ENCODE measurements around the gene HIRIP3.

HIRIP3 gene

DNA sequence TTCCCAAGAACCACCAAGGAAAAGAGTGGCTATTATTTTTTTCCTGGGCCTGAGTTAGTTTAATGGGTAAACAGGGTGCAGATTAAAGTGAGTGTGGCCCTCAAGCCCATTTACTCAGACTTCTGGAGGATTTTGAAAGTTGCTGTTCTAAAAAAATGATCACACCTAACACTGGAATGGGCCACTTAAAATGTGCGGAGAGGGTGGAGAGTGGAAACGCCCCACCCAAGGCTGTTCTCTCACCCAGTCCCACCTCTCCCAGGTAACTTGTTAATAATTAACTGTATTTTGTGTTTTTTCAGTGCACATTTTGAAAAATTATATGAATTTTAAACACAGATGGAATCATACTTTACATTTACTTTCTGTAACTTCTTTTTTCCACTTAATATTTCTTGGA lies 5.4 kb downstream of the HIRIP3 start:
- Histone ChIP-seq H3K9me3 (ENCODE audit: control insufficient read depth, low read length) (no peaks in the 10 kb centered on the region), H3K27ac (ENCODE audit: insufficient read depth, low read length, poor library complexity, severe bottlenecking) (no peak overlapping the region), H3K4me1 (ENCODE audit: control insufficient read depth, insufficient read depth, low read length, poor library complexity, severe bottlenecking) (peaks cover 7% of the 10 kb centered on the region), H3K36me3 (ENCODE audit: control insufficient read depth, insufficient read depth, low read length) (peaks cover 75% of the 10 kb centered on the region), H3K4me3 (ENCODE audit: insufficient read depth, low read depth, low read length, poor library complexity, severe bottlenecking) (no peak overlapping the region), H3K27me3 (replicated peaks; ENCODE audit: control insufficient read depth, insufficient read depth, low read length, poor library complexity, severe bottlenecking) (no peaks in the 10 kb centered on the region)
- DNase-seq = no peak

DNA sequence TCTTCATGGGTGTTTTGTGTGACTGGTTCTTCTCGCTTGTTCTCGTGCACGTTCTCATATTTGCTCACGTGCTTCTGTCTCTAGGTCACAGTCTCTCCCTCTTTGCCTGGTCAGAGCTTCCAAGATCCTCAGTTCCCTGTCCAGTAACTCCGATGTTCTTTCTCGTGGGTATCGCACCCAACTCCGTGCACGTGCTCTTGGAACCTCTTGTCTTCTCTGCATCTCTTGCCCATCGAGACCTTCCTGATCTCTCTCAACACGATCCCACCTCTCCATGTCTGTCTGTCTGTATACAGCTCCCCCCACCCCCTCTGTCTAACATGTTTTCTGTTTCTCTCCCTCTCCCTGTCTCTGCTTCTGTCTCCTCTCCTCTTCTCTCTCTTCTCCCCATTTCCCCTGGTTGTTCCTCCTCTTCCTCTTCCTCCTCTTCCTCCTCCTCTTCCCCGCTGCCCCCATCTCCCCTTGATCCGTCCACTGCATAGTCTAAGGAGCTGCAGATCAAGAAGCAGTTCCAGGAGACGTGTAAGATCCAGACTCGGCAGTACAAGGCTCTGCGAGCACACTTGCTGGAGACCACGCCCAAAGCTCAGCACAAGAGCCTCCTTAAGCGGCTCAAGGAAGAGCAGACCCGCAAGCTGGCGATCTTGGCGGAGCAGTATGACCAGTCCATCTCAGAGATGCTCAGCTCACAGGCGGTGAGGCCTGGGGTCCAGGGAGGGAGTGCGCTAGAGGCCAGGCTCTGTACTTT lies 6.1 kb downstream of the HIRIP3 start:
- Histone ChIP-seq H3K27me3 (replicated peaks; ENCODE audit: control insufficient read depth, insufficient read depth, low read length, poor library complexity, severe bottlenecking) (no peaks in the 10 kb centered on the region), H3K27ac (ENCODE audit: insufficient read depth, low read length, poor library complexity, severe bottlenecking) (no peak overlapping the region), H3K4me1 (ENCODE audit: control insufficient read depth, insufficient read depth, low read length, poor library complexity, severe bottlenecking) (no peaks in the 10 kb centered on the region), H3K36me3 (ENCODE audit: control insufficient read depth, insufficient read depth, low read length) (peaks cover 83% of the 10 kb centered on the region), H3K4me3 (ENCODE audit: insufficient read depth, low read depth, low read length, poor library complexity, severe bottlenecking) (no peak overlapping the region), H3K9me3 (ENCODE audit: control insufficient read depth, low read length) (no peaks in the 10 kb centered on the region)
- no peak for DNase-seq

DNA sequence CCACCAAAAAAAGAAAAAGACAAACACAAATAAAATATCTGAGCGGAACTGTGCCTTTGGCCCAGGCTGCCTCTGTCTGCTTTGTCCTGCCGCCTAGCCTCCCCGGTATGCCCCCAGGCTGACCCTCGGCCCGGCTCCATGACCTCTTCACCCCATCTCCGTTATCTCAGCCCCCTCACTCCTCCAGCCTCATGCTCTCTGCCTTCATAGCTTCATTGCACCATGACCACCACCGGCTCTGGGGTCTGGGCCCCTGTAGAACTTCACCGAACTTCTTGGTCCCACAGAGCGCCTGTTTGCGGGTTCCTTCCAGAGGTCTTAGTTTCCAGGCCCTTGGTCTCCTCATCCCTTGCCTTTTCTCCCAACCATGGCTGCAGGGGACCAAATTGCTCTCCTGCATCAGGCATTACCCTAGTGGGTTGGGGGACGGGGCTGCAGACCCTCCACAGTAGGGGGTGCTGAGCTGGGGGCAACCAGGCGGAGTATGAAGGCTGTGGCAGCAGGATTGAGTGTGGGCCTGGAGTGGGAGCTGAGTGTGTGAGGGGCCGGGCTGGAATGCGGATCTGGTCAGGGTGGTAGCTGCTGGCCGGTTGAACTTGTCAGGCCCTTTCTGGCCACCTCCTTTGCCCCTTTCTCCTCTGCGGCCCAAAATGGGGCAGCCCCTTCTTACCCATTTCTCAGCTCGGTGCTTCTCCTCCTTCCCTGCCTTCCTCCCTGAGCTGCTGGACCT lies 6.9 kb downstream of the HIRIP3 start:
- no peak for DNase-seq
- Histone ChIP-seq H3K4me3 (ENCODE audit: insufficient read depth, low read depth, low read length, poor library complexity, severe bottlenecking) (no peak overlapping the region), H3K27ac (ENCODE audit: insufficient read depth, low read length, poor library complexity, severe bottlenecking) (no peak overlapping the region), H3K27me3 (replicated peaks; ENCODE audit: control insufficient read depth, insufficient read depth, low read length, poor library complexity, severe bottlenecking) (no peaks in the 10 kb centered on the region), H3K36me3 (ENCODE audit: control insufficient read depth, insufficient read depth, low read length) (peaks cover 90% of the 10 kb centered on the region), H3K4me1 (ENCODE audit: control insufficient read depth, insufficient read depth, low read length, poor library complexity, severe bottlenecking) (no peaks in the 10 kb centered on the region), H3K9me3 (ENCODE audit: control insufficient read depth, low read length) (no peaks in the 10 kb centered on the region)

DNA sequence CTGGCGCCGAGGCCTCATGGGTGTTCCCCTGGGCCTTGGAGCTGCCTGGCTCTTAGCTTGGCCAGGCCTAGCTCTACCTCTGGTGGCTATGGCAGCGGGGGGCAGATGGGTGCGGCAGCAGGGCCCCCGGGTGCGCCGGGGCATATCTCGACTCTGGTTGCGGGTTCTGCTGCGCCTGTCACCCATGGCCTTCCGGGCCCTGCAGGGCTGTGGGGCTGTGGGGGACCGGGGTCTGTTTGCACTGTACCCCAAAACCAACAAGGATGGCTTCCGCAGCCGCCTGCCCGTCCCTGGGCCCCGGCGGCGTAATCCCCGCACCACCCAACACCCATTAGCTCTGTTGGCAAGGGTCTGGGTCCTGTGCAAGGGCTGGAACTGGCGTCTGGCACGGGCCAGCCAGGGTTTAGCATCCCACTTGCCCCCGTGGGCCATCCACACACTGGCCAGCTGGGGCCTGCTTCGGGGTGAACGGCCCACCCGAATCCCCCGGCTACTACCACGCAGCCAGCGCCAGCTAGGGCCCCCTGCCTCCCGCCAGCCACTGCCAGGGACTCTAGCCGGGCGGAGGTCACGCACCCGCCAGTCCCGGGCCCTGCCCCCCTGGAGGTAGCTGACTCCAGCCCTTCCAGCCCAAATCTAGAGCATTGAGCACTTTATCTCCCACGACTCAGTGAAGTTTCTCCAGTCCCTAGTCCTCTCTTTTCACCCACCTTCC lies 7.9 kb downstream of the HIRIP3 start:
- DNase-seq = no peak
- Histone ChIP-seq H3K4me3 (ENCODE audit: insufficient read depth, low read depth, low read length, poor library complexity, severe bottlenecking) (no peak overlapping the region), H3K27ac (ENCODE audit: insufficient read depth, low read length, poor library complexity, severe bottlenecking) (no peak overlapping the region), H3K9me3 (ENCODE audit: control insufficient read depth, low read length) (no peaks in the 10 kb centered on the region), H3K36me3 (ENCODE audit: control insufficient read depth, insufficient read depth, low read length) (peaks cover 91% of the 10 kb centered on the region), H3K4me1 (ENCODE audit: control insufficient read depth, insufficient read depth, low read length, poor library complexity, severe bottlenecking) (no peaks in the 10 kb centered on the region), H3K27me3 (replicated peaks; ENCODE audit: control insufficient read depth, insufficient read depth, low read length, poor library complexity, severe bottlenecking) (no peaks in the 10 kb centered on the region)

DNA sequence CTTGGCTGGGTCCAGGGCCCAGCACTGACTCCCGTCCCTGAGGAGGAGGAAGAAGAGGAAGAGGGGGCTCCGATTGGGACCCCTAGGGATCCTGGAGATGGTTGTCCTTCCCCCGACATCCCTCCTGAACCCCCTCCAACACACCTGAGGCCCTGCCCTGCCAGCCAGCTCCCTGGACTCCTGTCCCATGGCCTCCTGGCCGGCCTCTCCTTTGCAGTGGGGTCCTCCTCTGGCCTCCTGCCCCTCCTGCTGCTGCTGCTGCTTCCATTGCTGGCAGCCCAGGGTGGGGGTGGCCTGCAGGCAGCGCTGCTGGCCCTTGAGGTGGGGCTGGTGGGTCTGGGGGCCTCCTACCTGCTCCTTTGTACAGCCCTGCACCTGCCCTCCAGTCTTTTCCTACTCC lies 8.5 kb downstream of the HIRIP3 start:
- Histone ChIP-seq H3K27me3 (replicated peaks; ENCODE audit: control insufficient read depth, insufficient read depth, low read length, poor library complexity, severe bottlenecking) (no peaks in the 10 kb centered on the region), H3K27ac (ENCODE audit: insufficient read depth, low read length, poor library complexity, severe bottlenecking) (no peak overlapping the region), H3K4me1 (ENCODE audit: control insufficient read depth, insufficient read depth, low read length, poor library complexity, severe bottlenecking) (no peaks in the 10 kb centered on the region), H3K9me3 (ENCODE audit: control insufficient read depth, low read length) (no peaks in the 10 kb centered on the region), H3K4me3 (ENCODE audit: insufficient read depth, low read depth, low read length, poor library complexity, severe bottlenecking) (no peak overlapping the region), H3K36me3 (ENCODE audit: control insufficient read depth, insufficient read depth, low read length) (peaks cover 91% of the 10 kb centered on the region)
- DNase-seq = no peak

DNA sequence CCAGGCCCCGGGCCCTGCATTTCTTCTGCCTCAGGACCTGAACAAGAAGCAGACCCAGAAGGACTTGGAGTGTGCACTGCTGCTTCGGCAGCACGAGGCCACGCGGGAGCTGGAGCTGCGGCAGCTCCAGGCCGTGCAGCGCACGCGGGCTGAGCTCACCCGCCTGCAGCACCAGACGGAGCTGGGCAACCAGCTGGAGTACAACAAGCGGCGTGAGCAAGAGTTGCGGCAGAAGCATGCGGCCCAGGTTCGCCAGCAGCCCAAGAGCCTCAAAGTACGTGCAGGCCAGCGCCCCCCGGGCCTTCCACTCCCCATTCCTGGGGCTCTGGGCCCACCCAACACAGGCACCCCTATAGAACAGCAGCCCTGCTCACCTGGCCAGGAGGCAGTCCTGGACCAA lies 9.2 kb downstream of the HIRIP3 start:
- Histone ChIP-seq H3K36me3 (ENCODE audit: control insufficient read depth, insufficient read depth, low read length) (peaks cover 93% of the 10 kb centered on the region), H3K4me1 (ENCODE audit: control insufficient read depth, insufficient read depth, low read length, poor library complexity, severe bottlenecking) (no peaks in the 10 kb centered on the region), H3K27ac (ENCODE audit: insufficient read depth, low read length, poor library complexity, severe bottlenecking) (no peak overlapping the region), H3K9me3 (ENCODE audit: control insufficient read depth, low read length) (no peaks in the 10 kb centered on the region), H3K27me3 (replicated peaks; ENCODE audit: control insufficient read depth, insufficient read depth, low read length, poor library complexity, severe bottlenecking) (no peaks in the 10 kb centered on the region), H3K4me3 (ENCODE audit: insufficient read depth, low read depth, low read length, poor library complexity, severe bottlenecking) (no peak overlapping the region)
- no peak for DNase-seq

DNA sequence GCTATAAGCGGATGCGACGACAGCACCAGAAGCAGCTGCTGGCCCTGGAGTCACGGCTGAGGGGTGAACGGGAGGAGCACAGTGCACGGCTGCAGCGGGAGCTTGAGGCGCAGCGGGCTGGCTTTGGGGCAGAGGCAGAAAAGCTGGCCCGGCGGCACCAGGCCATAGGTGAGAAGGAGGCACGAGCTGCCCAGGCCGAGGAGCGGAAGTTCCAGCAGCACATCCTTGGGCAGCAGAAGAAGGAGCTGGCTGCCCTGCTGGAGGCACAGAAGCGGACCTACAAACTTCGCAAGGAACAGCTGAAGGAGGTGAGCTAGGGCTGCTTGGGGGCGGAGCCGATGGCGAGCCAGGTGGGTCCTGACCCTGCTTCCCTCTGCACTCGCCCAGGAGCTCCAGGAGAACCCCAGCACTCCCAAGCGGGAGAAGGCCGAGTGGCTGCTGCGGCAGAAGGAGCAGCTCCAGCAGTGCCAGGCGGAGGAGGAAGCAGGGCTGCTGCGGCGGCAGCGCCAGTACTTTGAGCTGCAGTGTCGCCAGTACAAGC lies 10.1 kb downstream of the HIRIP3 start:
- DNase-seq = no peak
- Histone ChIP-seq H3K4me1 (ENCODE audit: control insufficient read depth, insufficient read depth, low read length, poor library complexity, severe bottlenecking) (no peaks in the 10 kb centered on the region), H3K9me3 (ENCODE audit: control insufficient read depth, low read length) (no peaks in the 10 kb centered on the region), H3K27me3 (replicated peaks; ENCODE audit: control insufficient read depth, insufficient read depth, low read length, poor library complexity, severe bottlenecking) (no peaks in the 10 kb centered on the region), H3K27ac (ENCODE audit: insufficient read depth, low read length, poor library complexity, severe bottlenecking) (no peak overlapping the region), H3K36me3 (ENCODE audit: control insufficient read depth, insufficient read depth, low read length) (peaks cover 95% of the 10 kb centered on the region), H3K4me3 (ENCODE audit: insufficient read depth, low read depth, low read length, poor library complexity, severe bottlenecking) (no peak overlapping the region)

DNA sequence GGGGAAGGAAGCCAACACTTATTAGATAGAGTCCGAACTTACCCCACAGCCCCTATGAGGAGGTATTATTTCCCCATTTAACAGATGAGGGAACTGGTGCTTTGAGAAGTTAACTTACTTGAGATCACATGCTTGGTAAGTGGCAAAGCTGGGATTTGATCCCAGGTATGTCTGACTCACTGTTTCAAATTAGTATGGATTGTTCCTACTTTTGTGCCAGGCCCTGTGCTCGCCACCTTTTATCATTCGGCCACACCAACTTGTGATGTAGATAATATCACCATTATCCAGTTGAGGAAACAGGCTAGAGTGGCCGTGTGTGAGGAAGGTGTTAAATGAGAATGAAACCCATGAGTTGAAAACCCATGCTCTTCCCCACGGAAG lies 10.7 kb downstream of the HIRIP3 start:
- Histone ChIP-seq H3K4me3 (ENCODE audit: insufficient read depth, low read depth, low read length, poor library complexity, severe bottlenecking) (no peak overlapping the region), H3K27ac (ENCODE audit: insufficient read depth, low read length, poor library complexity, severe bottlenecking) (no peak overlapping the region), H3K27me3 (replicated peaks; ENCODE audit: control insufficient read depth, insufficient read depth, low read length, poor library complexity, severe bottlenecking) (no peaks in the 10 kb centered on the region), H3K36me3 (ENCODE audit: control insufficient read depth, insufficient read depth, low read length) (peaks cover 97% of the 10 kb centered on the region), H3K4me1 (ENCODE audit: control insufficient read depth, insufficient read depth, low read length, poor library complexity, severe bottlenecking) (no peaks in the 10 kb centered on the region), H3K9me3 (ENCODE audit: control insufficient read depth, low read length) (no peaks in the 10 kb centered on the region)
- DNase-seq = no peak

DNA sequence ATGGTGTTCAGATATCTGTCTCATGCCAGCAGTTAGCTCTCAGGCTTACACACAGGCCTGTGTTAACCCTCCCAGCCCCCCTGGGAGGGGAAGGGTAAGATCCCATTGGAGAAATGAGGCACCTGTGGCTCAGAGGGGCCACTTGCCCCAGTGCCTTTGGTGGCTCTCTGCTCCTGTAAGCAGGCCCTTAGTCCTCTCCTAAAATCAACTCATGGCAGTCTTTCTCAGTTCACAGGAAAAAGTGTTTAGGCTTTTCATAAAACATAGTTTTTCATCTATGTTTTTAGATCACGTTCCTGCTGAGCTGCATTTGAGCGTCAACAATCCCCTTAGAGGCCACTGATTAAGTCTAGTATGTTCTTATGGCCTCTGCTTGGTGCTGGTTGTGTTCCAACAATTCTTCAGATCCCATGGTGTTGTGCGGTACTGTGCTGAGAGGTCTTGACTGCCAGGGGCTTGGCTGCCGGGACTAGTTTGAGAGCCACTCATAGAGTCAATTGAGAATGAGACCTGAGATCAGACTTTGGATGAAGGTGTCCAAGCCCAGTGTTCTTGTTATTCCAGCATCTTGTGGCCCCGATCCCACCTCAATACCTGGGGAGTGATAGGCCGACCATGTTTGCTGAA lies 11.2 kb downstream of the HIRIP3 start:
- Histone ChIP-seq H3K36me3 (ENCODE audit: control insufficient read depth, insufficient read depth, low read length) (peaks cover 97% of the 10 kb centered on the region), H3K27ac (ENCODE audit: insufficient read depth, low read length, poor library complexity, severe bottlenecking) (no peak overlapping the region), H3K27me3 (replicated peaks; ENCODE audit: control insufficient read depth, insufficient read depth, low read length, poor library complexity, severe bottlenecking) (no peaks in the 10 kb centered on the region), H3K4me1 (ENCODE audit: control insufficient read depth, insufficient read depth, low read length, poor library complexity, severe bottlenecking) (no peaks in the 10 kb centered on the region), H3K4me3 (ENCODE audit: insufficient read depth, low read depth, low read length, poor library complexity, severe bottlenecking) (no peak overlapping the region), H3K9me3 (ENCODE audit: control insufficient read depth, low read length) (no peaks in the 10 kb centered on the region)
- DNase-seq = no peak

All from effector memory CD4-positive, alpha-beta T cell (primary cell).